HG02884 (cell line): Measurements from ENCODE around the gene ZDHHC14.
"Not testable (repeated sequence)": the region's sequence is repeated elsewhere in the genome, so short reads cannot be mapped to it uniquely, and the experiment has no call there.

Experiments
- ATAC-seq: cut with Tn5 transposase; IDR thresholded peaks from one replicate; pipeline ENCODE4 v1.9.1; 2021; ENCODE audit warnings: mild to moderate bottlenecking, moderate library complexity; ENCODE audit not compliant: unreplicated experiment

The ZDHHC14 gene

GRCh38 chr6:157380779-157381561, at the start of gene ZDHHC14:
TSS of gene ZDHHC14 (plus strand) at chr6:157381190.
- ATAC-seq, result peak; percentile 71

GRCh38 chr6:157332813-157333212, 48.2 kb upstream of the ZDHHC14 start:
- no peak for ATAC-seq

GRCh38 chr6:157333537-157333936, 47.5 kb upstream of the ZDHHC14 start:
- no peak for ATAC-seq

- no peak for ATAC-seq
These were observed 47.0 kb upstream of the ZDHHC14 start for GRCh38 chr6:157333956-157334355.

GRCh38 chr6:157335829-157336228, 45.2 kb upstream of the ZDHHC14 start:
- ATAC-seq, result no peak

- not testable (repeated sequence) for ATAC-seq
These were observed 43.7 kb upstream of the ZDHHC14 start for GRCh38 chr6:157337276-157337675.

- no peak for ATAC-seq
These were observed 43.2 kb upstream of the ZDHHC14 start for GRCh38 chr6:157337751-157338150.

GRCh38 chr6:157339432-157339831, 41.6 kb upstream of the ZDHHC14 start:
- no peak for ATAC-seq

- ATAC-seq, result no peak
These were observed 37.3 kb upstream of the ZDHHC14 start for GRCh38 chr6:157343732-157344131.

- ATAC-seq, result no peak
These were observed 34.6 kb upstream of the ZDHHC14 start for GRCh38 chr6:157346373-157346772.

- ATAC-seq, result no peak
These were observed 22.7 kb upstream of the ZDHHC14 start for GRCh38 chr6:157358287-157358686.

GRCh38 chr6:157361886-157362285, 19.1 kb upstream of the ZDHHC14 start:
- no peak for ATAC-seq

GRCh38 chr6:157364705-157365104, 16.3 kb upstream of the ZDHHC14 start:
- ATAC-seq, result no peak

- ATAC-seq, result no peak
These were observed 14.3 kb upstream of the ZDHHC14 start for GRCh38 chr6:157366648-157367047.

GRCh38 chr6:157368359-157369049, 12.5 kb upstream of the ZDHHC14 start:
- no peak for ATAC-seq

GRCh38 chr6:157370755-157371154, 10.2 kb upstream of the ZDHHC14 start:
- no peak for ATAC-seq

- no peak for ATAC-seq
These were observed 8.3 kb upstream of the ZDHHC14 start for GRCh38 chr6:157372501-157373280.

GRCh38 chr6:157374889-157375443, 6.0 kb upstream of the ZDHHC14 start:
- no peak for ATAC-seq

- ATAC-seq, result no peak
These were observed 4.7 kb upstream of the ZDHHC14 start for GRCh38 chr6:157376241-157376640.

- no peak for ATAC-seq
These were observed 4.2 kb upstream of the ZDHHC14 start for GRCh38 chr6:157376706-157377230.
